GM18507 (cell line): ENCODE measurements around the gene MEGF10.

Experiments used
- DNase-seq: peaks from one replicate; pipeline ENCODE4 v3.0.0; 2011; ENCODE audit warnings: low read depth; ENCODE audit not compliant: insufficient read length; ENCODE audit errors: extremely low spot score
- FAIRE-seq: peaks from 2 replicates; lab custom pipeline; 2011; peaks lifted over from hg19 to GRCh38; lab: Jason Lieb, UNC

MEGF10 gene

GRCh38 chr5:127353796-127354195, 63.2 kb downstream of the MEGF10 start:
- no peak for DNase-seq

GRCh38 chr5:127355337-127355736, 64.7 kb downstream of the MEGF10 start:
- no peak for DNase-seq
- no peak for FAIRE-seq

More at GRCh38 chr5:127353796-127354195, 63.2 kb downstream of the MEGF10 start:
- FAIRE-seq, result no peak

- DNase-seq (no peak), FAIRE-seq (no peak)
Observed at GRCh38 chr5:127358284-127358683, 67.7 kb downstream of the MEGF10 start.

GRCh38 chr5:127358740-127359139, 68.1 kb downstream of the MEGF10 start:
- DNase-seq (no peak), FAIRE-seq (no peak)

- no peak for FAIRE-seq
- no peak for DNase-seq
Observed at GRCh38 chr5:127359502-127359901, 68.9 kb downstream of the MEGF10 start.

GRCh38 chr5:127363403-127363802, 72.8 kb downstream of the MEGF10 start:
- DNase-seq (no peak), FAIRE-seq (no peak)

- FAIRE-seq (no peak), DNase-seq (no peak)
Observed at GRCh38 chr5:127367029-127367428, 76.4 kb downstream of the MEGF10 start.

GRCh38 chr5:127367946-127368465, 77.4 kb downstream of the MEGF10 start:
- DNase-seq (no peak), FAIRE-seq (no peak)

- DNase-seq (no peak), FAIRE-seq (no peak)
Observed at GRCh38 chr5:127369796-127370195, 79.2 kb downstream of the MEGF10 start.

GRCh38 chr5:127370631-127371030, 80.0 kb downstream of the MEGF10 start:
- FAIRE-seq (no peak), DNase-seq (no peak)

- no peak for DNase-seq
- no peak for FAIRE-seq
Observed at GRCh38 chr5:127373858-127374491, 83.4 kb downstream of the MEGF10 start.

- FAIRE-seq (no peak), DNase-seq (no peak)
Observed at GRCh38 chr5:127375124-127375523, 84.5 kb downstream of the MEGF10 start.

- DNase-seq (no peak), FAIRE-seq (no peak)
Observed at GRCh38 chr5:127375544-127376091, 85.0 kb downstream of the MEGF10 start.

GRCh38 chr5:127377651-127378050, 87.1 kb downstream of the MEGF10 start:
- FAIRE-seq (no peak), DNase-seq (no peak)

- DNase-seq (no peak), FAIRE-seq (no peak)
Observed at GRCh38 chr5:127385936-127386335, 95.3 kb downstream of the MEGF10 start.

- FAIRE-seq (no peak), DNase-seq (no peak)
Observed at GRCh38 chr5:127386557-127386956, 96.0 kb downstream of the MEGF10 start.

- FAIRE-seq (no peak), DNase-seq (no peak)
Observed at GRCh38 chr5:127389601-127390000, 99.0 kb downstream of the MEGF10 start.

GRCh38 chr5:127392762-127393161, 102.2 kb downstream of the MEGF10 start:
- no peak for FAIRE-seq
- no peak for DNase-seq

GRCh38 chr5:127396490-127397155, 106.0 kb downstream of the MEGF10 start:
- FAIRE-seq, result no peak

GRCh38 chr5:127398508-127398907, 107.9 kb downstream of the MEGF10 start:
- FAIRE-seq, result no peak
- no peak for DNase-seq

More at GRCh38 chr5:127396490-127397155, 106.0 kb downstream of the MEGF10 start:
- no peak for DNase-seq

GRCh38 chr5:127399068-127399467, 108.5 kb downstream of the MEGF10 start:
- no peak for FAIRE-seq
- no peak for DNase-seq
